ENCODE measurements around the gene PPP6R3. TPM values are rescaled to one million over a fixed set of nuclear protein-coding genes. Genes with fewer than 3 reads are reported as not detected.

PPP6R3 gene
- total RNA-seq (2021; fragmentation: NEBNext Ultra II Directional; extraction: Animal tissue kit (Norgen Biotek cat#: 25700)) (146 and 150 TPM in 2 replicates), polyA plus RNA-seq (2011; rRNA removed) (44.6 and 48.8 TPM in 2 replicates), polyA minus RNA-seq (2011; rRNA and poly(A)+ RNA removed) (113 and 126 TPM in 2 replicates)
- polyA plus RNA-seq (2011; cell fraction: cytosol; rRNA removed): 56.3 TPM
- 109 TPM for polyA plus RNA-seq (2011; cell fraction: nucleus; rRNA removed)
- polyA plus RNA-seq (2012, experiment 1 of 2): 58.7 to 84.4 TPM (median 70.3 TPM) in 4 replicates
- 7.0 TPM for polyA plus RNA-seq (2012, experiment 2 of 2)
- polyA plus RNA-seq (2013, experiment 1 of 2): 64.9 TPM
- 66.0 TPM for polyA plus RNA-seq (2013, experiment 2 of 2)
- polyA minus RNA-seq (2011; cell fraction: cytosol; rRNA and poly(A)+ RNA removed): 150 TPM
- 209 TPM for polyA minus RNA-seq (2011; cell fraction: nucleus; rRNA and poly(A)+ RNA removed)
- long read RNA-seq, experiment 1, full-length matches to known transcripts: 3 of 64 reads
- long read RNA-seq, experiment 1, partial matches to known transcripts: 22 of 64 reads
- long read RNA-seq, experiment 1, other reads (novel, unspliced or antisense): 39 of 64 reads
- long read RNA-seq, experiment 2, full-length matches to known transcripts: 2 of 13 reads
- long read RNA-seq, experiment 2, partial matches to known transcripts: 6 of 13 reads
- long read RNA-seq, experiment 2, other reads (novel, unspliced or antisense): 5 of 13 reads

DNA sequence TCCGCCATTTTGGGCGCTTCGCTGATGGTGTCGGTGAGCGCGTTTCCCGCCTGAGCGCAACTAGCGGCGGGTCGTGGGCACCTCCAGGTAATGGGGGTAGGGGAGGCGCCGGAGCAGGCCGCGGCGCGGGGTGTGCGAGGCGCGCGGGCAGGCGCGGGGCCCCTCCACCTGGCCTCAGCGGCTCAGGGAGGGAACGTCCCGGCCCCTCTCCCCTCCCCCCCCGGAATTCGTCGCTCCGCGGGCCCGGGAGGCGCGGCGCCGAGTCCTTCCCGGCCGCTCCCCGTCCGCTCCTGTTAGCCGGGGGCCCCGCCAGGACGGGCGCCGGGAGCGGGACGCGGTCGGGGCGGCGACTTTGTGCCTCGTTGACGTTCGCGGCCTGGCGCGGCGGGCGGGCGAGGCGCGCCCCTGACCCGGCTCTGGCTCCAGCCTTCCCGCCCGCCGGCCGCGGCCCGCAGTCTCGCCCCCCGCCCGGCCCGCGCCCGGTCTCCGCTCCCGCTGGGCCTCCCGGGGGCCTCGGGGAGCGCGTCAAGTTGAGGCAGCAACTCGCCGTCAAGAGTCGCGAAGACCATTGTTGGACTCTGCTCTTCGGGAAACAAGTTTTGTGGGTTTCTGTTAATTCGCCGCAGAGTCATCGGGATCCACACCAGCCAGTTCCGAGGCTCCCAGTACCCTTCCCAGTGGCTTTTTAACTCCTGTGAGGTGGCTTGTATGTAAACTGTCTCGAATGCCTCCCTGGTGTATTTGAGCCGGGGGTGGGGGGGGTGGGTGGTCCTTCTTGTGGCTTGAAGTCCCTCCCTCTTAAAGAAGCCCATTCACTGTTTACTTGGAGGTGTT is at the start of gene PPP6R3:
PPP6R3 (plus strand) TSS at position 12 of the 834 bp plus-strand sequence. CDS start 76,913 bp downstream, outside the sequence.
- ChIA-PET CTCF (ENCODE audit: partially characterized antibody) (interaction anchor here (1.0 kb wide), 1 partner anchor 13 kb away, joined by 3 read pairs; no protein-coding TSS in a partner anchor), POLR2A (ENCODE audit: partially characterized antibody) (interaction anchor here (0.9 to 2.1 kb wide), 8 partner anchors 9 to 223 kb away, joined by 3 to 8 read pairs (median 4); partner anchors contain the start of gene C11orf24)
- Histone ChIP-seq H3K4me3 (ENCODE audit: extremely low read depth in 1 of 4, insufficient read depth in 2 of 4, low read depth in 3 of 4, low read length in 4 of 4) (peak within 1 kb of the TSS; percentile 92 to 99 (median 95)), H2BK120ac (replicated peaks; ENCODE audit: low read depth, low read length) (no peak within 1 kb of the TSS), H3K4me2 (ENCODE audit: insufficient read depth in 1 of 2, low read depth in 2 of 2, low read length in 2 of 2) (peak within 1 kb of the TSS; percentile 98), H3K4ac (replicated peaks; ENCODE audit: insufficient read length, low read depth, low read length) (no peak within 1 kb of the TSS), H2BK20ac (ENCODE audit: low read length) (no peak within 1 kb of the TSS), H3K18ac (ENCODE audit: extremely low read depth, low read length) (peak within 1 kb of the TSS; percentile 71), H3K9ac (replicated peaks in 1 of 4; ENCODE audit: extremely low read depth in 1 of 4, low read depth in 3 of 4, low read length in 3 of 4) (peak within 1 kb of the TSS; percentile 85 to 97 (median 95)), H3K14ac (ENCODE audit: insufficient read length) (no peak within 1 kb of the TSS), H3K79me1 (ENCODE audit: low read depth, low read length) (peaks cover 6% of the 10 kb centered on the region), H3K56ac (replicated peaks; ENCODE audit: insufficient read length, low read depth, low read length) (no peak within 1 kb of the TSS), H2BK15ac (ENCODE audit: low read length) (no peak within 1 kb of the TSS), H3K23me2 (ENCODE audit: low read depth, low read length) (peaks cover 12% of the 10 kb centered on the region), H2AK5ac (ENCODE audit: low read depth, low read length) (no peak within 1 kb of the TSS; the same call in 1 of the 2 replicates), H3K79me2 (ENCODE audit: control insufficient read depth in 1 of 2, insufficient read depth in 2 of 2, low read length in 2 of 2) (peaks cover 48 to 51% of the 10 kb centered on the region in 2 experiments), H3K4me1 (replicated peaks in 1 of 4; ENCODE audit: control insufficient read depth in 3 of 4, insufficient read depth in 4 of 4, low read length in 3 of 4) (peaks cover 0 to 8% (median 3%) of the 10 kb centered on the region in 4 experiments; a peak in 6 of 7 replicates), H4K5ac (ENCODE audit: insufficient read length, low read depth, low read length) (peak within 1 kb of the TSS; percentile 51), H3K9me3 (ENCODE audit: insufficient read depth in 2 of 2, low read depth in 1 of 2, low read length in 1 of 2) (no peaks in the 10 kb centered on the region), H3K27ac (ENCODE audit: low read depth, low read length) (peak within 1 kb of the TSS; percentile 97), H3K36me3 (ENCODE audit: control insufficient read depth in 2 of 4, insufficient read depth in 4 of 4, low read length in 3 of 4) (no peaks in the 10 kb centered on the region; a peak in 2 of 8 replicates), H2AFZ (ENCODE audit: low read length) (no peak within 1 kb of the TSS), H4K91ac (replicated peaks; ENCODE audit: insufficient read length, low read length) (peak within 1 kb of the TSS; percentile 30), H3K23ac (ENCODE audit: insufficient read length) (no peak within 1 kb of the TSS), H4K20me1 (replicated peaks in 1 of 2; ENCODE audit: control insufficient read depth in 1 of 2, insufficient read depth in 2 of 2, low read length in 2 of 2) (peaks cover 25 to 30% of the 10 kb centered on the region in 2 experiments), H4K8ac (ENCODE audit: extremely low read depth, insufficient read depth, low read length) (peak within 1 kb of the TSS; percentile 99; the same call in 1 of the 2 replicates), H2BK5ac (ENCODE audit: low read depth, low read length) (peak within 1 kb of the TSS; percentile 75), H3K27me3 (replicated peaks in 1 of 4; ENCODE audit: control insufficient read depth in 3 of 4, extremely low read depth in 1 of 4, insufficient read depth in 3 of 4, low read length in 3 of 4) (no peaks in the 10 kb centered on the region), H2BK12ac (ENCODE audit: low read depth, low read length) (no peak within 1 kb of the TSS)
- DNase-seq (ENCODE audit: low read depth in 1 of 2, low spot score in 2 of 2): no peak
- FAIRE-seq: no peak
- WGBS, 2 experiments (ENCODE audit: extremely low coverage in 1 of 2, insufficient coverage in 1 of 2, insufficient read length in 1 of 2, insufficient replicate concordance in 2 of 2, low coverage in 1 of 2, low lambda C conversion rate in 2 of 2, missing lambda C conversion rate in 1 of 2): 5% methylated on average over 19 of the region's 92 CpGs; no CpG with 5 or more reads in 1 of the 2 experiments
- no peak for TF ChIP-seq TBP (IDR thresholded peaks at IDR 0.05; ENCODE audit: low read depth, low read length)
- TF ChIP-seq KDM4A (IDR thresholded peaks at IDR 0.05; ENCODE audit: low read depth, low read length, severe bottlenecking): no peak
- no peak for TF ChIP-seq SUZ12 (IDR thresholded peaks at IDR 0.05; ENCODE audit: low read length)
- no peak for TF ChIP-seq HDAC6 (IDR thresholded peaks at IDR 0.05; ENCODE audit: low read depth, low read length)
- no peak for TF ChIP-seq NANOG (IDR thresholded peaks at IDR 0.05; ENCODE audit: insufficient read depth, low read depth, low read length, poor library complexity, severe bottlenecking)
- no peak for TF ChIP-seq CHD2 (IDR thresholded peaks at IDR 0.05; ENCODE audit: low read length)
- no peak for TF ChIP-seq CBX8 (IDR thresholded peaks at IDR 0.05; ENCODE audit: borderline replicate concordance, low read depth, low read length)
- no peak for TF ChIP-seq KDM1A (IDR thresholded peaks at IDR 0.05; ENCODE audit: borderline replicate concordance, low read length)
